HG03066 (cell line): Measurements from ENCODE around the gene TIMM23.
"Not testable (repeated sequence)": the region's sequence is repeated elsewhere in the genome, so short reads cannot be mapped to it uniquely, and the experiment has no call there.

Source experiments
- ATAC-seq: cut with Tn5 transposase; IDR thresholded peaks from one replicate; pipeline ENCODE4 v1.9.1; 2021; ENCODE audit warnings: low read depth; ENCODE audit not compliant: unreplicated experiment

TIMM23 gene

GRCh38 chr10:46049497-46049831 lies 77.2 kb downstream of the TIMM23 start:
- ATAC-seq = not testable (repeated sequence)

DNA sequence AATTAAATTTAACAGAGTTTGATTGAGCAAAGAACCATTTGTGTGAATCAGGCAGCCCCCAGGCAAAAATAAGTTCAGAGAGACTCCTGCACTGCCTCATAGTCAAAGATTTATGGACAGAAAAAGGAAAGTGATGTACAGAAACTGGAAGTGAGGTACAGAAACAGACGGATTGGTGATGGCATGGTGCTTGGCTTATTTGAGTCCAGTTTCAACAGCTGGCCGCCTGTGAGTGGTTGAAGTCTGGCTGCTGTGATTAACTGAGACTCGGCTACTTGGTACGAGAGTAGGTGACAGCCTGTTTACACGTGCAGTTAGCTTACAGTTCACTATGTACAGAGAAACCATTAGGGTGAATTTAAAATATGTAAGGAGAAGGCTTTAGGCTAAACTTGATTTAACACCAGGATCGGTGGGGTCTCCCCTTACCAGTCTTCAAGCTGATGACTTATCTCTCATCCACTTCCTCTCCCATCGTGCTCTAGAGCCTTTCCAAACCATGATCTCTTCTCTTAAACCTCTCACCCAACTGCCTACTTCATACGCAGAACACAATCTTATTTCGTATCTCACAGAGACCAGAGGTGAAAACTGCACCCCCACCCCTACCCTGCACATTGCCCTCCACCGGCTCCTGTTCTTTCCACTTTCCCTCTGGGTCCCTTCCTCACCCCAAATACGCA lies 78.8 kb downstream of the TIMM23 start:
- no peak for ATAC-seq

GRCh38 chr10:46052057-46052790 lies 79.9 kb downstream of the TIMM23 start:
- ATAC-seq = no peak

DNA sequence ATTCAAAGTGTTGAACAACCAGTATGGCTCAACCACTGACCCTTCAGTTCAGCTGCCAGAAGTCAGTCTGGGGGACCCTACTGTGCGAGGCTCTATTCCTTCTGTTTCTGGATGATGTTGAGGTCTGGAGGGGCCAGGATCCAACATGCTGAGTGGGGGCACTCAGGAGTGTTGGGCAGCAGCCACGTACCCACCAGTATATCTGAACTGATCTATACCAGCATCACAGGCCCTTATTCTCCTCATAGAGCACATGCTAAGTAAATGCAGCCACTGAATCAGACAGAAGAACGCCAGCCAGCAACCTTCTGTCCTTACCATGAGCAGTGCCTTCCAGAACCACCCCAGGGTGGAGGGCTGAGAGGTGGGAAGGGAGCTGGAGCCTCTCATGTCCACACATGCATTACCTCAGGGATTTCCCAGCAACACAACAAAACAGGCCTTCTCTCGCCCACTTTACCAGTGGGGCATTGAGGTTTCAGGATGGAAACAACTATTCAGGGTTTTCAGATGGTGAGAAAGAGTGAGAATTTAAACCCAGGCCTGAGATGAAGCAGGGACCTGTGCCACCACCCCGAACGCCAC lies 80.6 kb downstream of the TIMM23 start:
- ATAC-seq = no peak
